MM.1S (cell line): ENCODE measurements around the gene NT5DC2.

Experiments
- DNase-seq: peaks from one replicate; pipeline ENCODE4 v3.0.0-alpha.2; 2015
- H2AFZ ChIP-seq: fragments of 300-600 bp; sonication (generic); 2 replicates; pipeline ENCODE4 v1.6.0; 2016; ENCODE audit warnings: antibody characterized with exemption, low read length
- H3F3A ChIP-seq: fragments of 300-600 bp; sonication (generic); 2 replicates; pipeline ENCODE4 v1.6.1; 2016; ENCODE audit warnings: mild to moderate bottlenecking, antibody characterized with exemption, low read length, moderate library complexity, mixed read lengths; ENCODE audit not compliant: insufficient read depth
- H3K27ac ChIP-seq: fragments of 300-600 bp; sonication (generic); 2 replicates; pipeline ENCODE4 v1.5.1; 2016; ENCODE audit warnings: mild to moderate bottlenecking, low read length
- H3K27me3 ChIP-seq: fragments of 300-600 bp; sonication (generic); replicated peaks from 2 replicates; pipeline ENCODE4 v1.6.0; 2016; ENCODE audit warnings: low read length; ENCODE audit not compliant: insufficient read depth
- H3K36me3 ChIP-seq: fragments of 300-600 bp; sonication (generic); replicated peaks from 2 replicates; pipeline ENCODE4 v1.6.1; 2016; ENCODE audit warnings: mild to moderate bottlenecking, low read length, mixed read lengths; ENCODE audit not compliant: insufficient read depth
- H3K4me1 ChIP-seq: fragments of 300-600 bp; sonication (generic); 2 replicates; pipeline ENCODE4 v1.6.1; 2016; ENCODE audit warnings: low read length, mixed read lengths
- H3K4me2 ChIP-seq: fragments of 300-600 bp; sonication (generic); 2 replicates; pipeline ENCODE4 v1.6.0; 2016; ENCODE audit warnings: low read depth, low read length
- H3K4me3 ChIP-seq: fragments of 300-600 bp; sonication (generic); 2 replicates; pipeline ENCODE4 v1.5.1; 2016; ENCODE audit warnings: low read length, mixed read lengths
- H3K79me2 ChIP-seq: fragments of 300-600 bp; sonication (generic); 2 replicates; pipeline ENCODE4 v1.6.1; 2016; ENCODE audit warnings: mixed run types, low read length, mixed read lengths
- H3K9ac ChIP-seq: fragments of 300-600 bp; sonication (generic); 2 replicates; pipeline ENCODE4 v1.6.1; 2016; ENCODE audit warnings: low read length, mixed read lengths
- H3K9me2 ChIP-seq: fragments of 300-600 bp; sonication (generic); replicated peaks from 2 replicates; pipeline ENCODE4 v1.6.1; 2016; ENCODE audit warnings: mild to moderate bottlenecking, low read length, mixed read lengths; ENCODE audit not compliant: insufficient read depth
- H3K9me3 ChIP-seq: fragments of 300-600 bp; sonication (generic); replicated peaks from 2 replicates; pipeline ENCODE4 v1.6.1; 2016; ENCODE audit warnings: mild to moderate bottlenecking, low read length, mixed read lengths; ENCODE audit not compliant: insufficient read depth
- H4K20me1 ChIP-seq: fragments of 300-600 bp; sonication (generic); 2 replicates; pipeline ENCODE4 v1.6.1; 2016; ENCODE audit warnings: mild to moderate bottlenecking, low read length, moderate library complexity, mixed read lengths; ENCODE audit not compliant: insufficient read depth
- EZH2 ChIP-seq: fragments of 300-600 bp; sonication (generic); optimal IDR thresholded peaks from 2 replicates; pipeline ENCODE3; 2017; ENCODE audit warnings: low read depth, mild to moderate bottlenecking, antibody characterized with exemption, low read length, mixed read lengths
- EZH2phosphoT487 ChIP-seq: fragments of 300-600 bp; sonication (generic); IDR thresholded peaks from 2 replicates; pipeline ENCODE4 v1.6.1; 2018; ENCODE audit warnings: antibody characterized with exemption, low read length
- TF ChIP-seq, protein P1 (sequence below): fragments of 300-600 bp; sonication (generic); IDR thresholded peaks from 2 replicates; pipeline ENCODE4 v1.5.1; 2016; ENCODE audit warnings: antibody characterized with exemption, low read length, mixed read lengths

Gene NT5DC2

DNA sequence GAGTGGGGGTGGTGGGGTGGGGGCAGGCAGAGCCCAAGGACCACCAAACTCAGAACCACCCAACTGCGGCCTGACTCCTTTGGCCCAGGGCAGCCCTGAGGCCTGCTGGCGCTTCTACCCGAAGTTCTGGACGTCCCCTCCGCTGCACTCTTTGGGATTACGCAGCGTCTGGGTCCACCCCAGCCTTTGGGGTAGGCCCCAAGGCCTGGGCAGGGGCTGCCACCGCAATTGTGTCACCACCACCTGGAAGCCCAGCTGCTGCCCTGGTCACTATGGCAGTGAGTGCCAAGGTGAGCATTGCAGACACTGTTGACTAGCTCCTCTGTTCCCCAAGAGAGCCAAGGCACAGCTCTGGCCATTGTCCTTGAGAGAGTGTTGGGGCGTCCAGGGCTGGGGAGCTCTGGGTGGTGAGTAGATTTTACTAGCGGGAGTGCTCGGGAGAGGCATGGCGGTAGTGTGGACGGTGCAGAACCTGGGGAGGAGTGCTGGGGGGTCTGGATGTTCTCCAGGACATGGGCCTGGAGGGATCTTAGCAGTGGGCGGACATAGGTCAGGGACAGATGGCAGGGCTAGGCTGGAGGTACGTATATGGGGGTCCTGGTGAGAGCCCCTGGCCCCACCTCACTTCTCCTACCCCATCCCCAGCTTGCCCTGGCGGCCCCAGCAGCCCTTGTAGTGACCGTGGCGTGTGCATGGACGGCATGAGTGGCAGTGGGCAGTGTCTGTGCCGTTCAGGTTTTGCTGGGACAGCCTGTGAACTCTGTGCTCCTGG, 12.8 kb downstream of the NT5DC2 start:
- TF ChIP-seq EZH2phosphoT487 (no peak), EZH2 (no peak)
- TF ChIP-seq, protein P1, sequence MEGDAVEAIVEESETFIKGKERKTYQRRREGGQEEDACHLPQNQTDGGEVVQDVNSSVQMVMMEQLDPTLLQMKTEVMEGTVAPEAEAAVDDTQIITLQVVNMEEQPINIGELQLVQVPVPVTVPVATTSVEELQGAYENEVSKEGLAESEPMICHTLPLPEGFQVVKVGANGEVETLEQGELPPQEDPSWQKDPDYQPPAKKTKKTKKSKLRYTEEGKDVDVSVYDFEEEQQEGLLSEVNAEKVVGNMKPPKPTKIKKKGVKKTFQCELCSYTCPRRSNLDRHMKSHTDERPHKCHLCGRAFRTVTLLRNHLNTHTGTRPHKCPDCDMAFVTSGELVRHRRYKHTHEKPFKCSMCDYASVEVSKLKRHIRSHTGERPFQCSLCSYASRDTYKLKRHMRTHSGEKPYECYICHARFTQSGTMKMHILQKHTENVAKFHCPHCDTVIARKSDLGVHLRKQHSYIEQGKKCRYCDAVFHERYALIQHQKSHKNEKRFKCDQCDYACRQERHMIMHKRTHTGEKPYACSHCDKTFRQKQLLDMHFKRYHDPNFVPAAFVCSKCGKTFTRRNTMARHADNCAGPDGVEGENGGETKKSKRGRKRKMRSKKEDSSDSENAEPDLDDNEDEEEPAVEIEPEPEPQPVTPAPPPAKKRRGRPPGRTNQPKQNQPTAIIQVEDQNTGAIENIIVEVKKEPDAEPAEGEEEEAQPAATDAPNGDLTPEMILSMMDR: no peak
- Histone ChIP-seq H3K27ac (no peak overlapping the region), H3K4me2 (no peak overlapping the region), H3K27me3 (peaks cover 4% of the 10 kb centered on the region), H4K20me1 (no peaks in the 10 kb centered on the region), H3K4me3 (no peak overlapping the region), H3K9ac (no peak overlapping the region), H3F3A (no peaks in the 10 kb centered on the region), H3K36me3 (no peaks in the 10 kb centered on the region), H3K4me1 (no peaks in the 10 kb centered on the region), H2AFZ (no peak overlapping the region), H3K9me2 (no peaks in the 10 kb centered on the region), H3K9me3 (no peaks in the 10 kb centered on the region), H3K79me2 (no peaks in the 10 kb centered on the region)
- no peak for DNase-seq

DNA sequence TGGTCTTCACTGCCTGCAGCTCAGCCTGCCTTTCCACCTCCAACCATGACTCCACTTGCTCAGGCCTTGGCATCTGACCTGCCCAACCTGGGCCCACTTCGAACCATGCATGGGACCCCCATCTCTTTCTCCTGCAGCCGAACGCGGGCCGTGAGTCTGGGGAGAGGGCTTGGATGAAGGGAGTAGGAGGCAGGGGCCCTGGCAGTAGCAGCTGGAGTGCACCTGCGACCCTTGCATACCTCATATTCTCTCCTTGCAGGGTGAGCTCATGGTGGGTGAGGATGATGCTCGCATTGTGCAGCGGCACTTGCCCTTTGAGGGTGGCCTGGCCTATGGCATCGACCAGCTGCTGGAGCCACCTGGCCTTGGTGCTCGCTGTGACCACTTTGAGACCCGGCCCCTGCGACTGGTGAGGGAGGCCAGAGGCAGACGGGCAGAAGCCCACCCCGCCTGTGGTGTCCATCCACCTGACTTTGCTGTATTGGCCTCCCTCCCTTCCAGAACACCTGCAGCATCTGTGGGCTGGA, 13.5 kb downstream of the NT5DC2 start:
- H3K27ac ChIP-seq: no peak overlapping the region
- no peaks in the 10 kb centered on the region for H3K79me2 ChIP-seq
- H3K27me3 ChIP-seq: peaks cover 10% of the 10 kb centered on the region
- H3K36me3 ChIP-seq: no peaks in the 10 kb centered on the region
- DNase-seq: no peak
- TF ChIP-seq EZH2: no peak
- no peak for TF ChIP-seq EZH2phosphoT487
- H3F3A ChIP-seq: no peaks in the 10 kb centered on the region
- no peak overlapping the region for H2AFZ ChIP-seq
- no peaks in the 10 kb centered on the region for H4K20me1 ChIP-seq
- H3K4me3 ChIP-seq: no peak overlapping the region
- H3K4me2 ChIP-seq: no peak overlapping the region
- no peaks in the 10 kb centered on the region for H3K4me1 ChIP-seq
- H3K9me2 ChIP-seq: no peaks in the 10 kb centered on the region
- no peaks in the 10 kb centered on the region for H3K9me3 ChIP-seq
- no peak overlapping the region for H3K9ac ChIP-seq

DNA sequence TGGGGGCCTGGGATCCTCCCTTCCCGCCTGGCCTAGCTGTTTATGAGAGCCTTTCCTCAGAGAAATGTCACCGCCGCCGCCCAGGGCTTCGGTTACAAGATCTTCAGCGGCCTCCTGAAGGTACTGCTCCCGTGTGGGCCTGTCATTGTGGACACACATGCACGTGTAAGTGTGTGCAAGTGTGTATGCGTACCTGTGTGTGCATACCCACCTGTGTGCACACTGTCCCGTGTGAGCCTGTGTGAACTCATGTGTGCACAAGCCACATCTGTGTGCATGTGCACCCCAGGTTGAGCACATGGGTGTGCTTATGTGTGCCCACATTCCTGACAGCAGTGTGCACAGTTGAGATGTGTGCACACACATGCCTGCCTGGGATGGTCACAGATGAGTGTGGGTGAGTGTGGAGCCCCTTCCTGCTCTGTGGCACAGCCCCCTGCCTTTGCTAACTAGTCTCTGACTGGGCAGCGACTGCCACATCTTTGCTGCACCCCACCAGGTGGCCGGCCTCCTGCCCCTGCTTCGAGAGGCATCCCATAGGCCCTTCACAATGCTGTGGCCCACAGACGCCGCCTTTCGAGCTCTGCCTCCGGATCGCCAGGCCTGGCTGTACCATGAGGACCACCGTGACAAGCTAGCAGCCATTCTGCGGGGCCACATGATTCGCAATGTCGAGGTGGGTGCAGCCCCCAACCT, 14.1 kb downstream of the NT5DC2 start:
- H3K9me3 ChIP-seq: no peaks in the 10 kb centered on the region
- H3K79me2 ChIP-seq: no peaks in the 10 kb centered on the region
- peaks cover 16% of the 10 kb centered on the region for H3K27me3 ChIP-seq
- H3K36me3 ChIP-seq: no peaks in the 10 kb centered on the region
- H4K20me1 ChIP-seq: no peaks in the 10 kb centered on the region
- no peak for DNase-seq
- TF ChIP-seq, protein P1: no peak
- no peak for TF ChIP-seq EZH2phosphoT487
- no peak for TF ChIP-seq EZH2
- no peaks in the 10 kb centered on the region for H3K4me1 ChIP-seq
- no peak overlapping the region for H2AFZ ChIP-seq
- no peaks in the 10 kb centered on the region for H3K9me2 ChIP-seq
- H3F3A ChIP-seq: no peaks in the 10 kb centered on the region
- no peak overlapping the region for H3K9ac ChIP-seq
- no peak overlapping the region for H3K4me2 ChIP-seq
- no peak overlapping the region for H3K4me3 ChIP-seq
- no peak overlapping the region for H3K27ac ChIP-seq
